ENCODE data around the gene PITPNM3. TPM values are rescaled to one million over a fixed set of nuclear protein-coding genes. Genes with fewer than 3 reads are reported as not detected.
"Not testable (repeated sequence)": the region's sequence is repeated elsewhere in the genome, so short reads cannot be mapped to it uniquely, and the experiment has no call there.

Gene PITPNM3
- polyA plus RNA-seq, 3 donors: 7.4 to 11.2 (median 10.2) TPM

DNA sequence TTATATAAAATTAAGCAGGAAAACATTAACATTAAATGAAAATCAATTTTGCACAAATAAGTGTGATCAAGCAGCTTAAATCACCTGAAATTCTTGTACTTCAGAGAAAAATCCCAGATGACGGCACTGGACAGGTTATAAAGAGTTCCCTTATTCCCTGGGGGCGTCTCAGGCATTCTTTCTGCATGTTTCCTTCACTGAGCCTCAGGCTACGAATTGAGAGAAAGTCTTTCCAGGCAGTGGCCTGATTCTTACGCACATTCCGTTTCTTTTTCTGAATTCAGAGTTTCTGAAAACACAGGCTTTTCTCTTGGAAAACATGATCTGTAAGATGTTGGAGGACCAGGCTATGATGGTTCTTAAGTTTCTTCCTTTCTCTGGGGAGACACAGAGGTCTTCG is 22.1 kb upstream of the PITPNM3 start:
- no peak for DNase-seq (ENCODE audit: extremely low read depth in 1 of 11, low read depth in 9 of 11, low spot score in 4 of 11)

DNA sequence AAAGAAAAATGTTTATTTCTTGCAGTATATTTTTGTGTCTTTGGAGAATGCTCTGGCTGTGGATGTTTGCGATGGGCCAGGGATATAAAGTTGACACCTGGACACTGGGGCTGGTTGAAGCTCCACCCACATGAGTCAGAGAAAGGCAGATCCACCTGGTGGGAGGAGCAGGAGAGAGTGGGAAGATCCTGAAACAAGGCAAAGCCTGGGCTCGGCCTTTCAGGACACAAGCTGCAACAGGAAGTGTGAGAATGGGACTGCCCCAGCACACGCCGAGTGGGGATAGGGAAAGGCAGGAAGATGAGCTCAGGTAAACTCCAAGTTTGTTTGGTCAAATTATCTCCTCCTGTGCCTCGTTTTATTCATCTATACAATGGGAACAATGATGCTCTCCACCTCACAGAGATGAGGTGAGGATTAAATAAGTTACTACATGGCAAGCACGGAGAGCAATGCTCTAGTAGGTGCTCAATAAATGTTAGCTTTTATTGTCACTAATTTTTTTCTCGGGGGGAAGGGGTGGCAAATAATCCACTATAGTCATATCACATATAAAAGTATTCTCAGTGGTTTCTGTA is 21.4 kb upstream of the PITPNM3 start:
- no peak for DNase-seq (ENCODE audit: extremely low read depth in 1 of 11, low read depth in 9 of 11, low spot score in 4 of 11)

GRCh38 chr17:6576038-6576785 is 19.9 kb upstream of the PITPNM3 start:
- DNase-seq (ENCODE audit: extremely low read depth in 1 of 11, low read depth in 9 of 11, low spot score in 4 of 11): no peak

DNA sequence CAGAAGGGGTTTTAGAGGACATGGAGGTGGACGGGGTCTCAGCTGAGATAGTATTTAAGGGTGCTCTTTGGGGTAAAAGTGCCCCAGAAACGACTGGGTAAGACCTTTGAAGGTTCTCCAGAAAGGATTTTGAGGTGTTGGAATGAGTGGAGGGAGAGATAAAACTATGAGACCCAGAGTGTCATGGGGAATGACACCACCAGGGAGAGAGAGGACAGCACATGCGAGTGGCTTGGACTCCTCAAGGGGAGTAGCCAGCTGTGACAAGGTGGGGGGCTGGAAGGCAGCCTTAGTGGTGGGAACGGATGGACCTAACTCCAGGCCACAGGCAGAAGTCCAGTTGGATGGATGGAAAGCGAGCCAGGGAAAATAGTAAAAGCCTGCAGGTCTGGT is 19.2 kb upstream of the PITPNM3 start:
- no peak for DNase-seq (ENCODE audit: extremely low read depth in 1 of 11, low read depth in 9 of 11, low spot score in 4 of 11)

- DNase-seq (ENCODE audit: extremely low read depth in 1 of 11, low read depth in 9 of 11, low spot score in 4 of 11): no peak
Observed at GRCh38 chr17:6574687-6575595, 18.6 kb upstream of the PITPNM3 start.

DNA sequence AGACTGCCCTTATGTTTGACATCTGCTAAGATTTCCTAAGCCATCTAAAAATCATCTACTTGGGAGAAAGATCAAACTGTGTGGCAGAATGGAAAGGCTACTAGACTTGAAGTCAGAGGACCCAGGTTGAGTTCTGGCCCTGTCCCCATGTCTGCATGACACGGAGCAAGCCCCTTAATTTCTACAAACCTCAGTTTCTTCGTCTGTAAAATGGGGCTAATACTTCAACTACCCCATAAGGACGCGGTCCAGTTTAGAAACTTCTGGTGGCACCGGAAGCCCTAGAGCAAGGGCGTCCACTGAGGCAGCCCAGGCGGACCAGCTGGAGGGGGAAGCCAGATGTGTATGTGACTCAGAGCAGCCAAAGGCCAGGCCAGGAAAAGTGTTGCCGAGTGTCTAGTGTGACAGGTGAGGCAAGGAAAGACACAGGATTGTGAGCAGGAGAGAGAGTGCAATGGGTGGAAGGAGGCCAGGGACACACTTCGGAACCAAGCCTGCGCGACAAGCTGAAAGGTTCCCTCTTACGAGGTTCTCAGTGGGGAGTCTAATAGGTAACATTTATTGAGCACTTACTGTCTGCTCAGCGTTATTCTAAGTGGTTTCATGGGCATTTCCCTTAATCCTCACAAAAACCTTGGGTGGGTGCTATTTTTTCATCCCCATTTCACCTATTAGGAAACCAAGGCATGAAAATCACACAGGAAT is 17.8 kb upstream of the PITPNM3 start:
- DNase-seq (ENCODE audit: extremely low read depth in 1 of 11, low read depth in 9 of 11, low spot score in 4 of 11): no peak

DNA sequence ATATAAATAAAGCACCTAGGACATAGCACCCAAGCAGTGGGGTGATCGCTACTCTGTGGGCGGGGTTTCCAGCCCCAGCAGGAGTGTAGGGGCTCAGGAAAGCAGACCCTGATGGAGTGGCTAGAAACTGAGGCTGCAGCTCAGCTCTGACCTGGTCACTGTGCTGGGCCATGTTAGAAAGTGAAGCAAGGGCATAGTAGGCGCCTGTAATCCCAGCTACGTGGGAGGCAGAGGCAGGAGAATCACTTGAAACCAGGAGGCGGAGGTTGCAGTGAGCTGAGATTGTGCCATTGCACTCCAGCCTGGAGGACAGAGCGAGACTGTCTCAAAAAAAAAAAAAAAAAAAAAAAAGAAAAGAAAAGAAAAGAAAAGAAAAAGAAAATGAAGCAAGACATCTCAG is 17.1 kb upstream of the PITPNM3 start:
- not testable (repeated sequence) for DNase-seq (ENCODE audit: extremely low read depth in 1 of 11, low read depth in 9 of 11, low spot score in 4 of 11)

DNA sequence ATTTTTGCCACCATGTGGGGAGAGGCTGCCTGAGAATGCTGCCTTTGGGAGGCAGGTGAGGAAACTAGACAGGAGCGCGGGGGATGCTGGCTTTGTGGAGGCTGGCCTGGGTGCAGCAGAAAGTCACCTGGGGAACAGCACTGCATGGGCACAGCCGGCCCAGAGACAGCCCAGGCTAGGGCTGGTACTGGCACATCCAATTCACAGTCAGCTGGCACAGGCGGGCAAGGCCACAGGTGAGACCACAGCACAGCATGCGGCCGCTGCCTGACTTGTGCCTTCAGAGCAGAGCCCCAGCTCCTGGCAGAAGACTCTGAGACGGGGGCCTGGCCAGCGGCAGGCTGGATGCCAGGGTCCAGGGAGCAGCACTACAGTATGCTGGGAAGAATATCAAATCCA is 16.6 kb upstream of the PITPNM3 start:
- no peak for DNase-seq (ENCODE audit: extremely low read depth in 1 of 11, low read depth in 9 of 11, low spot score in 4 of 11)

- no peak for DNase-seq (ENCODE audit: extremely low read depth in 1 of 11, low read depth in 9 of 11, low spot score in 4 of 11)
Observed at GRCh38 chr17:6571452-6571781, 15.1 kb upstream of the PITPNM3 start.

GRCh38 chr17:6570731-6571451 is 14.5 kb upstream of the PITPNM3 start:
- DNase-seq (ENCODE audit: extremely low read depth in 1 of 11, low read depth in 9 of 11, low spot score in 4 of 11): no peak

GRCh38 chr17:6569370-6570285 is 13.3 kb upstream of the PITPNM3 start:
- DNase-seq (ENCODE audit: extremely low read depth in 1 of 11, low read depth in 9 of 11, low spot score in 4 of 11): no peak

- no peak for DNase-seq (ENCODE audit: extremely low read depth in 1 of 11, low read depth in 9 of 11, low spot score in 4 of 11)
Observed at GRCh38 chr17:6568184-6568758, 11.9 kb upstream of the PITPNM3 start.

DNA sequence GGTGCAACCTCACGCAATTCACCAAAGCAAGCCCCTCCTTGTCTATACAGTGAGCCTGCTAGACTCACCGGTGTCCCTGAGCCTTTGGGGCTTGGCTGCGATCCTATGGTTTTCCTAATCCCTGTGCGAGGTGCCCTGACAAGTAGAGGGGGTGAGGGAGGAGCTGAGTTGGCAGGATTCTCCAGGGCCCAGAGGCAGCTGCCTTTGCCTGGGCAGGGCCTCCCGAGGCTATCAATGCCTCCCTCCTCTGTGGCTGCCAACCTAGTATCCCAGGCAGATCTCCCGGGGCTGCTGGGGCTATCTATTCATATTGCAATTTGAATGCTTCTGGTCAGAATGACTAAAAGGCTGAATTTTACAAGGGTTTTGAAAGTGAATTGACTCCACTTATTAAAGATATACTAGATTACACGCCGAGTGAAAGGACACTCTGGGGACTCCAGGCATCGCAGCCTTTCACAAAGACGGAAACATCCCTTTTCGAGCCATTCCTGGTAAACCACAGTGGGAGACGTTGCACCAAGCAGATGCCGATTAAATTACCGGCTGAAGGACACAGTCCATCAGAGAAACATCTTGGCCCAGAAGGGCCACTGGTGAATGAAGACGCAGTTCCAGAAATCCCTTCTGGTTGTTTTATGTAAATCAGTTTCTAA is 11.3 kb upstream of the PITPNM3 start:
- DNase-seq (ENCODE audit: extremely low read depth in 1 of 11, low read depth in 9 of 11, low spot score in 4 of 11): no peak

GRCh38 chr17:6561446-6561845 is 5.1 kb upstream of the PITPNM3 start:
- no peak for DNase-seq (ENCODE audit: extremely low read depth in 1 of 11, low read depth in 9 of 11, low spot score in 4 of 11)

- no peak for DNase-seq (ENCODE audit: extremely low read depth in 1 of 11, low read depth in 9 of 11, low spot score in 4 of 11)
Observed at GRCh38 chr17:6560496-6560895, 4.1 kb upstream of the PITPNM3 start.

- no peak for DNase-seq (ENCODE audit: extremely low read depth in 1 of 11, low read depth in 9 of 11, low spot score in 4 of 11)
Observed at GRCh38 chr17:6559753-6560215, 3.4 kb upstream of the PITPNM3 start.
